GM20000 (cell line): ENCODE data around the gene TBC1D16.

Experiments
- DNase-seq: peaks from one replicate; pipeline ENCODE4 v3.0.0; 2012; ENCODE audit warnings: low spot score
- CTCF ChIP-seq: IDR thresholded peaks from 2 replicates; pipeline ENCODE4 v1.5.1; 2012; ENCODE audit warnings: mild to moderate bottlenecking, control low read depth; ENCODE audit errors: extremely low read depth, missing control alignments

Gene TBC1D16

GRCh38 chr17:79979816-79980215, 55.9 kb downstream of the TBC1D16 start:
- TF ChIP-seq CTCF = no peak
- DNase-seq = no peak

- TF ChIP-seq CTCF = no peak
- no peak for DNase-seq
Observed at GRCh38 chr17:79979221-79979741, 56.4 kb downstream of the TBC1D16 start.

- no peak for TF ChIP-seq CTCF
- DNase-seq = no peak
Observed at GRCh38 chr17:79978548-79978855, 57.2 kb downstream of the TBC1D16 start.

- TF ChIP-seq CTCF = no peak
- no peak for DNase-seq
Observed at GRCh38 chr17:79977708-79978547, 57.7 kb downstream of the TBC1D16 start.

GRCh38 chr17:79977161-79977631, 58.5 kb downstream of the TBC1D16 start:
- no peak for TF ChIP-seq CTCF
- no peak for DNase-seq

- no peak for DNase-seq
- no peak for TF ChIP-seq CTCF
Observed at GRCh38 chr17:79976451-79976850, 59.2 kb downstream of the TBC1D16 start.

- DNase-seq = no peak
- TF ChIP-seq CTCF = no peak
Observed at GRCh38 chr17:79975498-79976134, 60.1 kb downstream of the TBC1D16 start.
